HAP-1 (cell line): ENCODE results near the gene TNRC18.
A peak's percentile ranks its signal among the peaks of the same experiment; 100 is the strongest.
"Not testable (repeated sequence)": the region's sequence is repeated elsewhere in the genome, so short reads cannot be mapped to it uniquely, and the experiment has no call there.

Experiments used
- DNase-seq, 2 experiments: peaks; one replicate each; pipeline ENCODE4 v3.0.0-alpha.2; 2016 to 2020; ENCODE audit warnings: low spot score in 2 of 2
- H3K27me3 ChIP-seq: fragments of 250-450 bp; sonication (Bioruptor Pico); 2 replicates; pipeline ENCODE4 v1.5.1; 2020; ENCODE audit warnings: low read depth, mild to moderate bottlenecking, moderate library complexity
- H3K36me3 ChIP-seq: fragments of 250-450 bp; sonication (Bioruptor Pico); replicated peaks from 2 replicates; pipeline ENCODE4 v1.5.1; 2020; ENCODE audit warnings: mild to moderate bottlenecking
- H3K4me1 ChIP-seq: fragments of 250-450 bp; sonication (Bioruptor Pico); 2 replicates; pipeline ENCODE4 v1.5.1; 2020; ENCODE audit warnings: mild to moderate bottlenecking
- H3K4me3 ChIP-seq: fragments of 250-450 bp; sonication (Bioruptor Pico); 2 replicates; pipeline ENCODE4 v1.5.1; 2020; ENCODE audit warnings: mild to moderate bottlenecking, moderate library complexity
- H3K9me3 ChIP-seq: fragments of 250-450 bp; sonication (Bioruptor Pico); 2 replicates; pipeline ENCODE4 v1.5.1; 2020; ENCODE audit warnings: mild to moderate bottlenecking, moderate library complexity
- in situ Hi-C: fragments of 300-500 bp; cut with MboI; formaldehyde crosslinking; loops from 3 replicates; pipeline ENCODE4 v1.14.3; 2020; ENCODE audit warnings: low sequenced_read_pairs, inconsistent platforms, mixed read lengths

Gene TNRC18

GRCh38 chr7:5423306-5423975 is at the start of gene TNRC18:
TSS of gene TNRC18 (minus strand) at chr7:5423834. CDS start at chr7:5421246, 2,588 bp downstream.
- peaks cover 10% of the 10 kb centered on the region for H3K4me1 ChIP-seq
- DNase-seq, result peak in 1 of 2 experiments; percentile 70
- H3K36me3 ChIP-seq, result peaks cover 8% of the 10 kb centered on the region
- in situ Hi-C loops, result no loop called here
- no peaks in the 10 kb centered on the region for H3K27me3 ChIP-seq
- H3K9me3 ChIP-seq, result no peaks in the 10 kb centered on the region
- H3K4me3 ChIP-seq, result peak within 1 kb of the TSS; percentile 92

- Histone ChIP-seq H3K4me1 (no peaks in the 10 kb centered on the region), H3K27me3 (no peaks in the 10 kb centered on the region), H3K4me3 (no peak overlapping the region), H3K9me3 (no peaks in the 10 kb centered on the region), H3K36me3 (no peaks in the 10 kb centered on the region)
- DNase-seq, result no peak
- in situ Hi-C loops, result loop anchor here (25.0 kb wide), 1 partner anchor 235 kb away; no protein-coding TSS in a partner anchor
Measured at GRCh38 chr7:5472432-5473315, 49.0 kb upstream of the TNRC18 start.

GRCh38 chr7:5471623-5472022 is 48.0 kb upstream of the TNRC18 start:
- H3K27me3 ChIP-seq, H3K4me1 ChIP-seq, H3K4me3 ChIP-seq, H3K9me3 ChIP-seq, H3K36me3 ChIP-seq, DNase-seq: not testable (repeated sequence)
- in situ Hi-C loops, result loop anchor here (25.0 kb wide), 1 partner anchor 234 kb away; no protein-coding TSS in a partner anchor

- in situ Hi-C loops, result loop anchor here (25.0 kb wide), 1 partner anchor 234 kb away; no protein-coding TSS in a partner anchor
- no peak for DNase-seq
- H3K4me1 ChIP-seq, result no peaks in the 10 kb centered on the region
- H3K27me3 ChIP-seq, result no peaks in the 10 kb centered on the region
- no peaks in the 10 kb centered on the region for H3K9me3 ChIP-seq
- H3K4me3 ChIP-seq, result no peak overlapping the region
- H3K36me3 ChIP-seq, result no peaks in the 10 kb centered on the region
Measured at GRCh38 chr7:5470816-5471215, 47.2 kb upstream of the TNRC18 start.

- Histone ChIP-seq H3K36me3 (no peaks in the 10 kb centered on the region), H3K27me3 (no peaks in the 10 kb centered on the region), H3K4me3 (no peak overlapping the region), H3K4me1 (no peaks in the 10 kb centered on the region), H3K9me3 (no peaks in the 10 kb centered on the region)
- in situ Hi-C loops, result loop anchor here (25.0 kb wide), 1 partner anchor 233 kb away; no protein-coding TSS in a partner anchor
- DNase-seq, result no peak
Measured at GRCh38 chr7:5470167-5470532, 46.5 kb upstream of the TNRC18 start.

- in situ Hi-C loops, result loop anchor here (25.0 kb wide), 1 partner anchor 232 kb away; no protein-coding TSS in a partner anchor
- H3K36me3 ChIP-seq, result no peaks in the 10 kb centered on the region
- DNase-seq, result no peak
- H3K27me3 ChIP-seq, result no peaks in the 10 kb centered on the region
- no peak overlapping the region for H3K4me3 ChIP-seq
- H3K9me3 ChIP-seq, result no peaks in the 10 kb centered on the region
- no peaks in the 10 kb centered on the region for H3K4me1 ChIP-seq
Measured at GRCh38 chr7:5469375-5470166, 45.9 kb upstream of the TNRC18 start.

- no peak for DNase-seq
- in situ Hi-C loops, result loop anchor here (25.0 kb wide), 1 partner anchor 230 kb away; no protein-coding TSS in a partner anchor
- no peak overlapping the region for H3K4me3 ChIP-seq
- no peaks in the 10 kb centered on the region for H3K36me3 ChIP-seq
- H3K9me3 ChIP-seq, result no peaks in the 10 kb centered on the region
- no peaks in the 10 kb centered on the region for H3K4me1 ChIP-seq
- no peaks in the 10 kb centered on the region for H3K27me3 ChIP-seq
Measured at GRCh38 chr7:5467645-5468044, 44.0 kb upstream of the TNRC18 start.

GRCh38 chr7:5466551-5466950 is 42.9 kb upstream of the TNRC18 start:
- DNase-seq, result no peak
- H3K4me1 ChIP-seq, result no peaks in the 10 kb centered on the region
- H3K27me3 ChIP-seq, result no peaks in the 10 kb centered on the region
- in situ Hi-C loops, result loop anchor here (25.0 kb wide), 1 partner anchor 229 kb away; no protein-coding TSS in a partner anchor
- H3K4me3 ChIP-seq, result no peak overlapping the region
- H3K9me3 ChIP-seq, result no peaks in the 10 kb centered on the region
- H3K36me3 ChIP-seq, result no peaks in the 10 kb centered on the region

- Histone ChIP-seq H3K4me3 (no peak overlapping the region), H3K4me1 (no peaks in the 10 kb centered on the region), H3K9me3 (no peaks in the 10 kb centered on the region), H3K36me3 (no peaks in the 10 kb centered on the region), H3K27me3 (no peaks in the 10 kb centered on the region)
- no peak for DNase-seq
- in situ Hi-C loops, result loop anchor here (25.0 kb wide), 1 partner anchor 226 kb away; no protein-coding TSS in a partner anchor
Measured at GRCh38 chr7:5463031-5463430, 39.4 kb upstream of the TNRC18 start.

- in situ Hi-C loops, result loop anchor here (25.0 kb wide), 1 partner anchor 225 kb away; no protein-coding TSS in a partner anchor
Measured at GRCh38 chr7:5462216-5462615, 38.6 kb upstream of the TNRC18 start.

GRCh38 chr7:5458921-5459480 is 35.4 kb upstream of the TNRC18 start:
- in situ Hi-C loops, result loop anchor here (25.0 kb wide), 1 partner anchor 222 kb away; no protein-coding TSS in a partner anchor
- H3K4me3 ChIP-seq, result no peak overlapping the region
- no peak for DNase-seq
- H3K36me3 ChIP-seq, result no peaks in the 10 kb centered on the region
- no peaks in the 10 kb centered on the region for H3K27me3 ChIP-seq
- no peaks in the 10 kb centered on the region for H3K4me1 ChIP-seq
- no peaks in the 10 kb centered on the region for H3K9me3 ChIP-seq

More at GRCh38 chr7:5462216-5462615, 38.6 kb upstream of the TNRC18 start:
- no peaks in the 10 kb centered on the region for H3K27me3 ChIP-seq
- H3K36me3 ChIP-seq, result no peaks in the 10 kb centered on the region
- H3K9me3 ChIP-seq, result no peaks in the 10 kb centered on the region
- no peak for DNase-seq
- no peak overlapping the region for H3K4me3 ChIP-seq
- H3K4me1 ChIP-seq, result no peaks in the 10 kb centered on the region

GRCh38 chr7:5457245-5457735 is 33.7 kb upstream of the TNRC18 start:
- in situ Hi-C loops, result loop anchor here (25.0 kb wide), 1 partner anchor 220 kb away; no protein-coding TSS in a partner anchor
- no peak for DNase-seq
- Histone ChIP-seq H3K27me3 (no peaks in the 10 kb centered on the region), H3K9me3 (no peaks in the 10 kb centered on the region), H3K4me3 (no peak overlapping the region), H3K4me1 (no peaks in the 10 kb centered on the region), H3K36me3 (no peaks in the 10 kb centered on the region)

GRCh38 chr7:5456409-5456808 is 32.8 kb upstream of the TNRC18 start:
- no peak for DNase-seq
- no peak overlapping the region for H3K4me3 ChIP-seq
- H3K27me3 ChIP-seq, result no peaks in the 10 kb centered on the region
- H3K36me3 ChIP-seq, result no peaks in the 10 kb centered on the region
- H3K4me1 ChIP-seq, result no peaks in the 10 kb centered on the region
- in situ Hi-C loops, result loop anchor here (25.0 kb wide), 1 partner anchor 219 kb away; no protein-coding TSS in a partner anchor
- H3K9me3 ChIP-seq, result no peaks in the 10 kb centered on the region
